ENCODE data around the gene CXCL14.

CXCL14 gene

GRCh38 chr5:135543001-135543484 is 35.7 kb downstream of the CXCL14 start:
- H3K4me3 ChIP-seq (ENCODE audit: low read length), result no peak overlapping the region
- no peak for DNase-seq (ENCODE audit: low read depth)
- TF ChIP-seq CTCF (IDR thresholded peaks at IDR 0.05; ENCODE audit: insufficient read depth, low read depth, low read length, missing control alignments), result no peak

- no peak for TF ChIP-seq CTCF (IDR thresholded peaks at IDR 0.05; ENCODE audit: insufficient read depth, low read depth, low read length, missing control alignments)
- DNase-seq (ENCODE audit: low read depth), result no peak
- H3K4me3 ChIP-seq (ENCODE audit: low read length), result no peak overlapping the region
Measured at GRCh38 chr5:135541807-135542502, 36.8 kb downstream of the CXCL14 start.

DNA sequence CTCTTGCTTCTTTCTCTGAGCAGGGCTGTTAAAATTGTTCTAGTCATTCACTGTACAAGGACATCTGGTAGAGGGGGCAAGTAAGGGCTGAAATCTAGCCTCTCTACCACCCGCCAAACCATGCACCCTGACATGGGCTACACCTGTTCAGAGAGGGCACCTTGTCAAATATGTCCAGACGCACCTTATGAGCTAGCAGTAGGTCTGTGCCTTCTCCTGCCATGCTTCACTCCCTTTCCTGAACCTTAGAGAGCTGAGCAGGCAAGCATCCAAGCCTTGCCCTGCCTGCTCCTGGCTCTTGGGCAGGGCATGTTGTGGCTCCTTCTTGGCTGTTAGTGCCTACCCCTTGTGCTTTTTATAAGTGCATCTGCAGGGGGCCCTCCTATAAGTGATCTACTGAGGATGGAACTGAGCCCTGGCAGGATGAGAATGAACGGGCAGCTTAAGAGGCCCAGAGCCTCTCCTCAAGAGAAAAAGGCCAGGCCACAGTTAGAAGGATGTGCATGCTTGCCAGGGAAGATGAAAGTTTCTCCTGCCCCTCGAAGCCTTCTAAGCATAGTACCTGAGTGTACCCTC is 39.3 kb downstream of the CXCL14 start:
- no peak overlapping the region for H3K4me3 ChIP-seq (ENCODE audit: low read length)
- TF ChIP-seq CTCF (IDR thresholded peaks at IDR 0.05; ENCODE audit: insufficient read depth, low read depth, low read length, missing control alignments), result no peak
- DNase-seq (ENCODE audit: low read depth), result no peak

DNA sequence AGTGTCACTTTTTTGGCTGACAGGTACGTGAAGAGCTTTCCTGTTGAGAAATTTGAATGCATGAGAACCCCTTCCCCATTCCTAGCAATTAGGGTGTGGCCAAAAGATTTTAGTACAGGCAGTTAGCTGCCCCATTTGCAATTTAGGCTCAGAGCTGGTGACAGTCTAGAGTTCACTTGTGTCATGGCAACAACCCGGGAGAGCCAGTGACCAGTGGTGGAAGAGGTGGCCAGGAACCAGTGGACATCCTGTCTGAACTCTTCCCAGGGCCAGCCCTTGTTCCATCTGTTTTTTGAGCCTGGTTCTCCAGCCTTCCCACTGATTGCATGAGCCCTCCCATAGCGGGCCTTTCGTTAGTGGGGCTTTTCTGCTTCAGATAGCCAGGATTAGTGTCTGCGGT is 40.5 kb downstream of the CXCL14 start:
- TF ChIP-seq CTCF (IDR thresholded peaks at IDR 0.05; ENCODE audit: insufficient read depth, low read depth, low read length, missing control alignments), result no peak
- H3K4me3 ChIP-seq (ENCODE audit: low read length), result no peak overlapping the region
- DNase-seq (ENCODE audit: low read depth), result no peak

DNA sequence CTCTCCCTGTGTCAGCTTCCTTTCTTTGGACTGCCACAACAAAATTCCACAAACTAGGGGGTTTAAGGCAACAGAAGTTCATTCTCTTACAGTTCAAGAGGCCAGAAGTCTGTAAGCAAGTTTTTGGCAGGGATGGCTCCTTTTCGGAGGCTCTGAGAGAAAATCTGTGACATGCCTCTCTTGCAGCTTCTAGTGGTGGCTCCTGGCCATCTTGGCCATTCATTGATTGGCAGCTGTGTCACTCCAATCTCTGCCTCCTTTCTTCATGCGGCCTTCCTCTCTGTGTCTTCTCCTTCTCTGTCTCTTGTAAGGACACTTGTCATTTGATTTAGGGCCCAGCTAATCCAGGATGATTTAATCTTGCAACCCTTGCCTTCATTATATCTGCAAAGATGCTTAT is 41.0 kb downstream of the CXCL14 start:
- DNase-seq (ENCODE audit: low read depth), result no peak
- TF ChIP-seq CTCF (IDR thresholded peaks at IDR 0.05; ENCODE audit: insufficient read depth, low read depth, low read length, missing control alignments), result no peak
- no peak overlapping the region for H3K4me3 ChIP-seq (ENCODE audit: low read length)

- no peak for DNase-seq (ENCODE audit: low read depth)
- no peak for TF ChIP-seq CTCF (IDR thresholded peaks at IDR 0.05; ENCODE audit: insufficient read depth, low read depth, low read length, missing control alignments)
- H3K4me3 ChIP-seq (ENCODE audit: low read length), result no peak overlapping the region
Measured at GRCh38 chr5:135537271-135537670, 41.5 kb downstream of the CXCL14 start.

All from epithelial cell of esophagus (primary cell).